ENCODE results near the gene DCLRE1C.
"Not testable (repeated sequence)": the region's sequence is repeated elsewhere in the genome, so short reads cannot be mapped to it uniquely, and the experiment has no call there.

The DCLRE1C gene

DNA sequence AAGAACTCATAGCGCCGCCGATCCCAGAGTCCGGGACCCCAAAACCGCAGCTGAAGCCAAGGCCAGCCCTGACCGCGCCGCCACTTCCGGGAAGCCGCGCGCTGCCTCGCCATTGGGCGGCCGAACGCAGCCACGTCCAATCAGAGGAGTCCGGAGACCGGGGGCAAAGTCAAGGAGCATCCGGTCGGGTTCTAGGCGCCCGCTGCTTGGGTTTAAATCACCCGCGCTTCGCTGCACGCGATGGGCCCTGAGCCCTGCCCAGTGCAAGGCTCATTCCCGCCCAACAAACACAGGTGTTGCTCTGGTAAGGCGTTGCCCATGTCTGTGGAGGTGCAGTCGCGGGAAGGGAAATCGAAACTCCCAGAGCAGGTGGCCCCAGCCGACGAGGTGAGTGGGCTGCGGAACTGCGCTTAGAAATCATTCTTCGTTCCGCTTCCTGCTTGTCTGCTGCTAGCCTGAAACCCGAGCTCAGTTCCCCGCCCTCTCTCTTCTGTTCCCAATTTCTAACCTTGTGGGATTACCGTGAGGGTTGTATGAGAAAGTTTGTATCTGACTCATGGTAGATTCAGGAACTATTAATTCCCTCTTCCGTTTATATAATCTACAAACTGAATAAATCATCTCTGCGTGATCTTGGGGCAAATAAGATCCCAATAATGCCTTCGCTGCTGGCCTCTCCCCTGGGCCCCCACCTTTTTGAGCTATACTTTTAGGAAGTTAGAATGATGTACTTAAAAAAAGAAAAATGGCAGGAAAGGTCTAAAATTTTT is at the start of gene DCLRE1C:
Gene DCLRE1C (minus strand): TSS at position 96 of the 770 bp plus-strand sequence. CDS start 86 bp downstream, at position 10.
- DNase-seq, result peak; percentile 49 to 80 (median 73)

- no peak for DNase-seq
Measured at GRCh38 chr10:14995964-14996565, 42.2 kb upstream of the DCLRE1C start.

DNA sequence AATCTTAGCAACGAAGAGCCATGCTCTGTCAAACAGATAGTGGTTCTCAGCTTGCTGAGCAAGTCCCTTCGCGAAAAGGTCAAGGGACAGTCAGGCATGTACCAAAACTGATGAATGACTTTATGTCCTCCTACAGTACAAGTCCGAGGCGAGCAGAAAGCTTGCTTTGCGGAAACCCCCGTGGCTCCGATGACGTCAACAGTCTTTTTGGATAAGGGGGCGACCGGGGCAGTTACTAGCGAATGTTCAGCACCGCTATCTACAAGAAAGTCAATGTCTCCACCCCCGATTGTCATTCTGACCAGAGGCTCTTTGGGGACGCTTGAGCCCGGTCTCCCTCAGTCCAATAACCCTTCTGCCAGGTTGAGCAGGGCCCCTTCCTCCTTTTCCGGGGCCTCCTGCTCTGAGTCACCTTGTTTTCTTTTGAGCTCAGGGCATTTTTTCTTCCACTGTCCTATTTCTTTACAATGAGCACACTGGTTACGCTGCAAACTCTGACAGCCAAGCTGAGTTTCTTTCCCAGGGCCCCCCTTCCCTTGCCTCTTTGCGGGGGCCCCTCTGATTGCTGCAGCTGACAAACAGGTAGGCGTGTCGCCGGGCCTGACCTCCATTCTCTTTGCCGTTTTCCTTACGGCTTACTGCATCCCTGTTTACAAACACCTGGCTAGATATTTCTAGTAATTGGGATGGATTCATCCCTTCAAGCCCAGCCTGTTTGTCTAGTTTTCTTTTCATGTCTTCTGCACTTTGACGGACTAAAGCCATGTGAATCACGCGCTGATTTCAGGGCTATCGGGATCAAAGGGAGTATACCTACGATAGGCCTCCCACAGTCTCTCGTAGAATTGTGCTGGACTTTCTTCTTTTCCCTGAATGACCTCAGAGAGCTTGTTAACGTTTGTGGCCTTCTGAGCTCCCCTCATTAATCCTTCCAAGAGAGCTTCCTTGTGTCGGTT is 39.9 kb upstream of the DCLRE1C start:
- DNase-seq, result not testable (repeated sequence)

GRCh38 chr10:14992336-14992735 is 38.4 kb upstream of the DCLRE1C start:
- not testable (repeated sequence) for DNase-seq

DNA sequence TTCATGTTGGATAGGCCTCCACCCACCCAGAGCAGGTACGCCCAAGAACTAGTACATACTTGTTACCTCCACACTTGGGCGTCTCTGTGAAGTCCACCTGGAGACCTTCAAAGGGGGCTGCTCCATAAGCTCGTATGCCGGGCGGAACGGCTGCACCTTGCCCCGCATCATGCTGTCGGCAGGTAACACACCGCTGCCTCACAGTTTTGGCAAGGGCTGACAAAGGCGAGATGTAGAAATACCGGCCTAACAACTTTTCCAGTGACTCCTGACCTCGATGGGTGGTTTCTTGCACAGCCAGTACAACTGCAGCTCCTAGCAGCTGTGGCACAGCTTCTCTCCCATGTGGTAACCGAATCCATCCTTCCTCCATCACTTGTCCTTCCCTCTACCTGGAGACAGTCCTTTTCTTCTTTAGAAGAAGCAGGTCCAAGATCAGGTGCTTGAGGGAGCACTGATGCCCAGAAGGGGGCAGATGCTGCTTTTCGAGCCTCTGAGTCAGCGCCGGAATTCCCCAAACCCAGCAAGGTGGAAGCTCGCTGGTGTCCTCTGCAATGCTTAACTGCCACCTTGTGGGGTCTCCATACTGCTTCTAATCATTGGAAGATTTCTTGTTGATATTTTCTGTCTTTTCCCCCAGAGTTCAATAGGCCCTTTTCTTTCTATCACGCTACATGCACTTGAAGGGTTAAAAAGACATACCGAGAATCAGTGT is 37.3 kb upstream of the DCLRE1C start:
- DNase-seq, result peak in 2 of 4 experiments; percentile 6 to 10

DNA sequence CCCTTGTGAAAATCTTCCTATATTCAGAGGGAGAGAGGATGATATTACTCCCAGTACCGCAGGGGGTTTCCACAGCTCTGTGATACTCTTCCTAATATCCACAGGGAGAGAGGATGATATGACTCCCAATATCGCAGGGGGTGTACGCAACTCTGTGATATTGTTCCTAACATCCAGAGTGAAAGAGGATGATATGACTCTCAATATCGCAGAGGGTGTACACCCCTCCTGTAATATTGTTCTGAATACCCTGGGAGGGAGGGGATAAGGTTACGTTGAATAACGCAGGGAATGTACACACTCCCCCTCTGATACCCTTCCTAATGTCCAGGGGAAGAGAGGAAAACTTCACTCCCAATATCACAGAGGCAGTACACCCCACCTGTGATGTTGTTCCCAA is 35.7 kb upstream of the DCLRE1C start:
- DNase-seq, result not testable (repeated sequence)

- no peak for DNase-seq
Measured at GRCh38 chr10:14982744-14983143, 28.8 kb upstream of the DCLRE1C start.

- DNase-seq, result no peak
Measured at GRCh38 chr10:14975672-14976273, 21.9 kb upstream of the DCLRE1C start.

DNA sequence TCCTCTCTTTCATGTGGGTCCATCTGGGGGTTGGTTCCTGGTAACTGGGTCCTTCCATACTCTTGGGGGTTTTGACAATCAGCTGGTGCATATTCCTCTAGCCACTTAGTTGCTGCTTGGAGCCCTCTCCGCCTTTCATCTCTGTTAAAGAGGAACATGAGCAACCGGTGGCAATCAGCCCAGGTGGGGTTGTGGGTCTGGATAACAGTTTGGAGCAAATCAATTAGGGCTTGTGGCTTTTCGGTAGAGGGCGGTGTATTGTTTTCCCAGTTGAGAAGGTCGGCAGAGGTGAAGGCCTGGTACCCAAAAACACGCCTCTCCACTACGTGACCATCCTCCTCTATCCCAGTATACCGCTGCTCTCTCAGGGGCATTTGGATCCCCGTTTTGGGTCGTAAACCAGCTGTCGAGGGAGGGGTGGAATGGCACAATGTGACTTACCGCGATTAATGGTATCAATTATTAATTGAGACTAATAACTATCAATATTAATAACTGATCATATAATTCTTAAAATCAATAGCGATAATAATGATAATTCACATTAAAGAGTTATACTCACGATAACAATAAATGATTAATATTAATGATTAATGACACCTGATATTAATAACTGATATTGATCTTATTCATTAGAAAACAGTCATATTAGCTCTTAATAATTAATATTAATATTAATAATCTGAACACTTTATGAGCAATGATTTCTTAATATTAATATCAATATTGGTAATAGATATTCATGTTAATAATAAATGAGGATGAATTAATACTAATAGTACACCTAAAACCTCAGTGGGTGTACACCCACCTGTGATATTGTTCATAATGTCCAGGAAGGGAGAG is 20.5 kb upstream of the DCLRE1C start:
- not testable (repeated sequence) for DNase-seq

DNA sequence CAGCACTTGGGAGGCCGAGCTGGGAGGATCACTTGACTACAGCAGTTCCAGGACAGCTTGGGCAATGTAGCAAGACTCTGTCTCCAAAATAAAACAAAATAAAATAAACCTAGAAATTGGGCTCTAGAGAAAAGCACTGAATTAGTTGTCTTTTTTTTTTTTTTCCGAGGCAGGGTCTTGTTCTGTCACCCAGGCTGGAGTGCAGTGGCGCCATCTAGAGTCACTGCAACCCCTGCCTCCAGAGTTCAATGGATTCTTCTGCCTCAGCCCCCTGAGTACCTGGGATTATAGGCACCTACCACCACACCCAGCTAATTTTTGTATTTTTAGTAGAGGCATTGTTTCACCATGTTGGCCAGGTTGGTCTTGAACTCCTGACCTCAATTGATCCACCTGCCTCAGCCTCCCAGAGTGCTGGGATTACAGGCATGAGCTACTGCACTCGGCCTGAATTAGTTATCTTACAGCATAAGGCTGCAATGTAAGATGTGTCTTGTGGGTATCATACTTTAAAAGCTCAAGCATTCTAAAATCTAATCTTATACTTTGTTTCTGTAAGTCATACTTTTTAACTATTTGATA is 18.1 kb upstream of the DCLRE1C start:
- peak in 1 of 4 experiments; percentile 31 for DNase-seq

DNA sequence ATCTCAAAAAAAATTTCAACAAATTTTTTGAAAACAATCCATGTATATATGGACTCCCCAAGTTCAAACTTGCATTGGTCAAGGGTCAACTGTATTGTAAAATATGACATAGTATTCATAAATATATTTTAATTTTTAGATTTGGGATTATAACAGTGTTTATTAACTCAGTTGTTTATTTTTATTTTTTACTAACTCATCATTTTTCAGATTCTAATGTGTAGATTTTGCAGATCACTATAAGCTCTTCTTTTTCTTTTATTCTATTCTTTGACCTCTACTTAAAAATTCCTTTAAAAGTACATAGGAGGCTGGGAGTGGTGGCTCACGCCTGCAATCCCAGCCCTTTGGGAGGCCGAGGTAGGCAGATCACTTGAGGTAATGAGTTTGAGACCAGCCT is 14.0 kb upstream of the DCLRE1C start:
- no peak for DNase-seq

- peak; percentile 89 to 91 (median 90) for DNase-seq
Measured at GRCh38 chr10:14959221-14960057, 5.5 kb upstream of the DCLRE1C start, which contains the start of gene MEIG1. Gene MEIG1 (plus strand): TSS chr10:14959388. CDS start chr10:14966469, 7,081 bp downstream.

GRCh38 chr10:14958872-14959220 is 5.0 kb upstream of the DCLRE1C start:
- no peak for DNase-seq

GRCh38 chr10:14954934-14955333 is 1.0 kb upstream of the DCLRE1C start:
- no peak for DNase-seq

GRCh38 chr10:14953424-14954000 is 384 bp downstream of the DCLRE1C start:
- DNase-seq, result no peak

GRCh38 chr10:14952851-14953423 is 959 bp downstream of the DCLRE1C start:
- DNase-seq, result no peak

- no peak for DNase-seq
Measured at GRCh38 chr10:14949291-14949690, 4.6 kb downstream of the DCLRE1C start.

GRCh38 chr10:14947268-14947667 is 6.6 kb downstream of the DCLRE1C start:
- DNase-seq, result no peak

DNA sequence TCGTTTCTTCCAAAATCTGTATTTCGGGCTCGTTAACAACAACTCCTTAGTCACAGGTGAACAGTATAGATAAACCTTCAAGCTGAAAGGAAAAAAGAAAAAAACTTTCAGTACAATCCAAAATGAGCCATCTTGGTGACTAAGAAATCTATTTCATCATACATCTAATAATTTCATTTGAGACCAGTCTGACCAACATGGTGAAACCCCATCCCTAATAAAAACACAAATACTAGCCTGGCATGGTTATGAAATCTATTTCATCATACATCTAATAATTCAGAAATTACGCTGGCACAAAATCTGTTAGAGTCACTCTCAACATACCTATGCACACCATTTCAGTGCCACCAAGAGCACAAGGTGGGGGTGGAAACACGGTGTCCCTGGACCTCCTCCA is 8.8 kb downstream of the DCLRE1C start:
- no peak for DNase-seq
